Endothelial cell (in vitro differentiated cells): ENCODE measurements around the gene TFR2. TPM values are rescaled to one million over a fixed set of nuclear protein-coding genes. Genes with fewer than 3 reads are reported as not detected.

Experiments
- DNase-seq: peaks from one replicate; pipeline ENCODE4 v3.0.0; 2021; ENCODE audit warnings: low spot score
- H3K27ac Mint-ChIP-seq: one replicate; pipeline ENCODE4 v1.8.0; 2021; ENCODE audit warnings: mixed read lengths, inconsistent platforms; ENCODE audit not compliant: unreplicated experiment
- H3K27me3 Mint-ChIP-seq: one replicate; pipeline ENCODE4 v1.8.0; 2021; ENCODE audit warnings: mild to moderate bottlenecking, moderate library complexity, mixed read lengths, inconsistent platforms; ENCODE audit not compliant: unreplicated experiment
- H3K36me3 Mint-ChIP-seq: one replicate; pipeline ENCODE4 v1.8.0; 2021; ENCODE audit warnings: mild to moderate bottlenecking, low read depth, mixed read lengths, inconsistent platforms; ENCODE audit not compliant: unreplicated experiment
- H3K4me1 Mint-ChIP-seq: one replicate; pipeline ENCODE4 v1.8.0; 2021; ENCODE audit warnings: mild to moderate bottlenecking, mixed read lengths, inconsistent platforms; ENCODE audit not compliant: unreplicated experiment
- H3K4me3 Mint-ChIP-seq: one replicate; pipeline ENCODE4 v1.8.0; 2021; ENCODE audit warnings: mild to moderate bottlenecking, mixed read lengths, inconsistent platforms; ENCODE audit not compliant: unreplicated experiment
- H3K9me3 Mint-ChIP-seq: one replicate; pipeline ENCODE4 v1.8.0; 2021; ENCODE audit warnings: mixed read lengths, inconsistent platforms; ENCODE audit not compliant: unreplicated experiment
- CTCF ChIP-seq: fragments of 200-600 bp; sonication (generic); IDR thresholded peaks from one replicate; pipeline ENCODE4 v1.5.0; 2021; ENCODE audit warnings: antibody characterized with exemption; ENCODE audit not compliant: unreplicated experiment
- total RNA-seq: library from RNA; stranded (reverse); fragmentation: NEBNext Ultra II Directional; extraction: Animal tissue kit (Norgen Biotek cat#: 25700); gene quantifications from one replicate; pipeline ENCODE4 v1.2.1, GENCODE V29; 2021; ENCODE audit not compliant: unreplicated experiment

Gene TFR2
- total RNA-seq, 1 donor from 2014 or later, result 1.0 TPM

DNA sequence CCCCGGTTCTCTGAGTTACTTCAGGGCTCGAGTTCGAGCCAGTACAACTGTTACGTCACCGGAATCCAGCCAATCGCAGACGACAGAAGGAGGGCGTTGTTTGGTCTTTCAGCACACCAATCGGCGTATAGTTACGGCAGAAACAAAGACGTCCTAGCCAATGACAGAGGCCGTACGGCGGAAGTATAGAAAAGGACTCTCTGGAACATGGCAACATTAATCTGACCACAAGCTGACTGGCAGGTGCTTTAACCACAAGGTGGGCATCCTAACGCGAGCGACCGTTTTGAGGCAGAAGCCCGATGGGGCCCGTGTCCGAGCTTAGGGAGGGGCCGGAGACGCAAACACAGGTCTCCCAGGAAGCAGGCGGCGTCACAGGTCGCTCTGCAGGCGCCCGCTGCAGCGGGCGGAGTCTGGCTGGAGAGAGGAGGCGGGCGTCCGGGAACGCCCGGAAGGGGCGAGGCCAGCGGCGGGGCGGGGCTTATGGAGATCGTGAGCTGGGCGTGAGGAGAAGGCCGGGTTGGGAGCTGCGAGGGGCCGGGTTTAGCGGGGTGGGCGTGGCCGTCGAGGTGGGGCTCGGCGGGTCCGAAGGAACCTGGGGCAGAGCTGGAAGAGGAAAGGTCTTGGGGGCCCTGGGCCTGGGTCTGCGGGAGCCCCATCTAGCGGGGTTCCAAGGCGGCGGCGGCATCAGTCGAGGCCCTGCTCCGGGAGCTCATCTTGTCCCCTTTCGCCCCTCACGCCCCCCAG, 29.2 kb downstream of the TFR2 start, which contains the start of gene MOSPD3:
TSS of gene MOSPD3 (plus strand) at position 558 of the 747 bp plus-strand sequence. CDS start 252 bp downstream, outside the sequence.
- Mint-ChIP-seq H3K27me3 (no peaks in the 10 kb centered on the region), H3K36me3 (peaks cover 7% of the 10 kb centered on the region), H3K4me3 (peak within 1 kb of the TSS; percentile 95), H3K9me3 (no peaks in the 10 kb centered on the region), H3K27ac (peak within 1 kb of the TSS; percentile 98), H3K4me1 (peaks cover 13% of the 10 kb centered on the region)
- TF ChIP-seq CTCF, result no peak
- DNase-seq, result peak; percentile 97

- no peak for DNase-seq
- no peak for TF ChIP-seq CTCF
- Mint-ChIP-seq H3K36me3 (peaks cover 7% of the 10 kb centered on the region), H3K4me1 (peaks cover 13% of the 10 kb centered on the region), H3K4me3 (no peak overlapping the region), H3K9me3 (no peaks in the 10 kb centered on the region), H3K27me3 (peaks cover 4% of the 10 kb centered on the region), H3K27ac (no peak overlapping the region)
Measured at GRCh38 chr7:100609958-100610357, 31.4 kb downstream of the TFR2 start.

GRCh38 chr7:100607111-100607510, 34.2 kb downstream of the TFR2 start:
- no peak for TF ChIP-seq CTCF
- Mint-ChIP-seq H3K27ac (no peak overlapping the region), H3K4me3 (no peak overlapping the region), H3K4me1 (peaks cover 8% of the 10 kb centered on the region), H3K36me3 (peaks cover 3% of the 10 kb centered on the region), H3K27me3 (peaks cover 5% of the 10 kb centered on the region), H3K9me3 (no peaks in the 10 kb centered on the region)
- DNase-seq, result no peak

DNA sequence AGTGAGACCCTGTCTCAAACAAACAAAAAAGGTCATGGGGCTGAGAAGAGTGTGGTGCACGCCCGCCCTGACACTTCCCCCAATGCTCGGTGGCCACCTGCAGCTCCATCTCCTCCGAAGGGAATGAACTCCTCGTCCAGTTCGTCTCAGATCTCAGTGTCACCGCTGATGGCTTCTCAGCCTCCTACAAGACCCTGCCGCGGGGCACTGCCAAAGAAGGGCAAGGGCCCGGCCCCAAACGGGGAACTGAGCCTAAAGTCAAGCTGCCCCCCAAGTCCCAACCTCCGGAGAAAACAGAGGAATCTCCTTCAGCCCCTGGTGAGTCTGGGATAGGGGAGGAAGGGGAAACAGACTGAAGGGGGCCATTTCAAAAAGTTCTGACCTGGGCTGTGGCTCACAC, 35.0 kb downstream of the TFR2 start:
- no peak for DNase-seq
- TF ChIP-seq CTCF, result no peak

More for the DNA sequence above, 35.0 kb downstream of the TFR2 start:
- Mint-ChIP-seq H3K36me3 (peaks cover 3% of the 10 kb centered on the region), H3K4me1 (peaks cover 4% of the 10 kb centered on the region), H3K27ac (no peak overlapping the region), H3K4me3 (no peak overlapping the region), H3K9me3 (no peaks in the 10 kb centered on the region), H3K27me3 (peaks cover 5% of the 10 kb centered on the region)
